SU-DHL-6 (cell line): ENCODE results near the gene GPR68.

Experiments used
- CTCF ChIP-seq: fragments of 200-600 bp; sonication (generic); IDR thresholded peaks from one replicate; pipeline ENCODE4 v1.5.1; 2017; ENCODE audit warnings: antibody characterized with exemption, mild to moderate bottlenecking, low read length, moderate library complexity; ENCODE audit not compliant: insufficient read depth, poor library complexity, severe bottlenecking
- EZH2phosphoT487 ChIP-seq: fragments of 200-600 bp; sonication (generic), shearing (Covaris generic); conservative IDR thresholded peaks from 2 replicates; pipeline ENCODE4 v1.6.1; 2018; ENCODE audit warnings: mild to moderate bottlenecking, antibody characterized with exemption, low read length, moderate library complexity, mixed read lengths

DNA sequence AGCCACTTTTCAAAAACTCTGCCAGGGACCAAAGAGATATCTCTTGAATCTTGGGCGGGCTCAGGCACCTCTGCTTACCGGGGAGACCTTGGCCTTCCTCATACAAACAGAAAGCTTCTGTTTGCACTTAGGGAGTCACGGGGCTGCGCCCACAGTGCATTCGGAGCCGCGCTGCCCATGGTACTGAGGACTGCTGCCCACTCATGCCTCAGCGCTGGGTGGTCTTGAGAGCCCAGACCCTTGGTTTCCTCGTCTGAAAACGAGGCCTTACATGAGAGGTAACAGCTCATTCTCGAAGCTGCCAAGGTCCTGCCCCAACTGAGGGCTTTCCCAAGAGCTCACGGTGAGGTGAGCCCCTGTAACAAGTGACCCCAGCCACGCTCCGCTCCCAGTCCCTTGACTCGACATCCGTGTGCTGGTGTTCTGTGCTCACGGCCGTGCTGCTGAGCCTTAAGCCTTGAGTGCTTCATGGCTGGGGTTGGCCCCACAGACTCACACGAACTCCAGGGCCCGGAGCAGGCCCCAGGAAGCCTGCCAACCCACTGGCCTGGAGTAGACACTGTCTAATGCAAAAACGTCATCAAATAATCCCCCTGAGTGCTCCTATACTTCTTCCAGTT is 47.4 kb upstream of the GPR68 start:
- TF ChIP-seq CTCF, result no peak
- no peak for TF ChIP-seq EZH2phosphoT487
